Amygdala (tissue), 56 donors: Measurements from ENCODE around the gene NPAT.

Source experiments
- DNase-seq, 56 donors: peaks; one replicate each; lab custom pipeline; 2025; lab: John Stamatoyannopoulos, UW

NPAT gene

GRCh38 chr11:108222574-108223347 is at the start of gene NPAT, which contains the start of gene ATM:
TSS of gene NPAT (minus strand) at chr11:108222638. CDS start at chr11:108222536, 102 bp downstream.
TSS of gene ATM (plus strand) at chr11:108223067. CDS start at chr11:108227625, 4,558 bp downstream.
- DNase-seq = peak; percentile 93 to 100 (median 99)

- no peak for DNase-seq
Measured at GRCh38 chr11:108269583-108269982, 47.1 kb upstream of the NPAT start.

- no peak for DNase-seq
Measured at GRCh38 chr11:108253176-108253575, 30.7 kb upstream of the NPAT start.

DNA sequence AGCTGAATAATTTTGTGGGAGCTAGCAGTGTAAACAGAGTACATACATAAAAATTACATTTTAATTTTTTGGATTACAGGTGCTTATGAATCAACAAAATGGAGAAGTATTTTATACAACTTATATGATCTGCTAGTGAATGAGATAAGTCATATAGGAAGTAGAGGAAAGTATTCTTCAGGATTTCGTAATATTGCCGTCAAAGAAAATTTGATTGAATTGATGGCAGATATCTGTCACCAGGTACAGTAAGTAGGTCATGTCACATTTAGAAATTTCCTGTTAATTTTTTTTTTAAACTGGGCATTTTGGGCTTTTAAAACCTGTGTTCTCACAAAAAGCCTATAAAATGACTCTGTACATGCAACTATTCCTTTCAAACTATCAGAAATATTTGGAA is 24.4 kb upstream of the NPAT start:
- no peak for DNase-seq

DNA sequence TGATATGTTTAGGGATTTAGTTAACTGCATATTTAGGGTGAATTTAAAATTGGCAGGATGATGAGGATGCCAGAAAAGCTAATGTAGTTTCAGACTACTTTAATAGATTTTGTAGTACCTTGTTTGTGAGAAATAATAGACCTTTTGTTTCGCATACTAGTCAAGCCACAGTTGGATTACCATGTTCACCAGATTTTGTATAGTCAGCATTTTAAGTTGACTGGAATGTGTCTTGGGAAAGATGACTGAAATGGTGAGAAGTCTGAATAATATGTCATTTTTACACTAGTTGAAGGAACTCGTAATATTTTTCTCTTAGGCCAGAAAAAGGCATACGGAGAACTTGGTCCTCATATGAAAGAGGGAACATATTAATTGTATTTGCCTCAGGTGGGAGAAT is 23.9 kb upstream of the NPAT start:
- no peak for DNase-seq

GRCh38 chr11:108242422-108242821 is 20.0 kb upstream of the NPAT start:
- no peak for DNase-seq

GRCh38 chr11:108241330-108242037 is 19.0 kb upstream of the NPAT start:
- DNase-seq = no peak

DNA sequence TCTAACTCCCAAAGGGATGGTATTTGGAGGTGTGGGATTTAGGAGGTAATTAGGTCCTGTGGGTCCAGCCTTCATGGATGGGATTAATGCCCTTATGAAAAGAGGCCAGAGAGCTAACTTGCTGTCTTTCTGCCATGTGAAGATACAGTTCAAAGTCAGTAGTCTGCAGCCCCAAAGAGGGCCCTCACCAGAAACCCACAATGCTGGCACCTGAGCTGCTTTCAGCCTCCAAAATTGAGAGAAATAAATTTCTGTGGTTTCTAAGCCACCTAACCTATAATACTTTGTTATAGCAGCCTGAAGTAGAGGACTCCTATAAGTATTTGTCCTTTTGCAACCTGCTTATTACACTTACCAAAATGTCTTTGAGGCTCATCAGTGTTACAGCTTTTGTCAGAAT is 16.6 kb upstream of the NPAT start:
- DNase-seq = no peak

DNA sequence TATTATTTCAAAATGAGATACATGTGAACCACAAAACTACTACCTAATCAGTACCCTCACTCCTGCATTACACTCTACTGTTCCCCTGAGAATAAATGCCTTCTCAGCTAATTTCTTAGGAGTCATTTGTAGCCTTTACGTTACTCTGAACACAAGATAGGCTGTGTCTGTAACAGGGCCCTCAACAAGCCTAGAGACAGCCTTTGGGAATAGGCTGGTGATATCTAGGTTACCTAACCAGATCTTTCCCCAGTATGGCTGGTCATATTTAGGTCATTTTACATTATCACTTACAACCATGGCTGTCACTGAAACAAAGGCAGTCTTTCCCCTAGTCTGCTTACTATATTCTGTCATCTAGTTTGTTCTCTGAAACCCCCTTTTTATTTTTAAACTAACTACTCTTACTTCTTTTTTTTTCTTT is 14.6 kb upstream of the NPAT start:
- DNase-seq = no peak

- DNase-seq = no peak
Measured at GRCh38 chr11:108235633-108236032, 13.2 kb upstream of the NPAT start.

DNA sequence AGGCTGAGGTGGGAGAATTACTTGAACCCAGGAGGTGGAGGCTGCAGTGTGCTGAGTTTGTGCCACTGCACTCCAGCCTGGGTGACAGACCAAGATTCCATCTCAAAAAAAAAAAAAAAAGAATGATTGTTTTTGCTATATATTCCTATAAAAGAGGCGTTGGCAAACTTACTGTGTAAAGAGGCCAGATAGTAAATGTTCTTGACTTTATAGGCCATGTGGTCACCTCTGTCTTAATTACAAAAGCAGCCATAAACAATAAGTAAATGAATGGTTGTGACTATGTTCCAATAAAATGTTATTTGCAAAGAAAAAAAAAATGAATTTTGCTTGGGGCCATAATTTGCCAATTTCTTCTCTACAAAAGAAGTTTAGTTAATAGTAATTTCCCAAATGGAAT is 12.8 kb upstream of the NPAT start:
- DNase-seq = no peak

- DNase-seq = no peak
Measured at GRCh38 chr11:108233277-108233945, 11.0 kb upstream of the NPAT start.

DNA sequence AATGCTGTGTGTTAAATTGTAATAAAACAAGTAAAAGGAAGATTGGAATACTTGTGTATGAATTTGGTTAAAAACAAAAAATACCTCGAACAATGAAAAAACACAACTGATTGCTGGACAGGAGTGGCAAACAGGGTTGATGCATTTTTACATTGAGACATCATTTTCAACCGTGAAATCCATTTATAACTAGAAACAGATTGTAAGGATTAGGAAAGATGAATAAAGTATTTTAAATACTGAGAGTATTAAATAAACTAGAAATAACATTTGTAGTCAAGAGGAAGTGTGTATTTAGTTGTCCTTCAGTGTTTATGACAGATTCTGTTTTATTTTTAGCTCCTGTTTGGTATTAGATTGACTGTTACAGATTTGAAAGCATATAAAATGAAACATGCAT is 5.8 kb upstream of the NPAT start:
- DNase-seq = no peak

DNA sequence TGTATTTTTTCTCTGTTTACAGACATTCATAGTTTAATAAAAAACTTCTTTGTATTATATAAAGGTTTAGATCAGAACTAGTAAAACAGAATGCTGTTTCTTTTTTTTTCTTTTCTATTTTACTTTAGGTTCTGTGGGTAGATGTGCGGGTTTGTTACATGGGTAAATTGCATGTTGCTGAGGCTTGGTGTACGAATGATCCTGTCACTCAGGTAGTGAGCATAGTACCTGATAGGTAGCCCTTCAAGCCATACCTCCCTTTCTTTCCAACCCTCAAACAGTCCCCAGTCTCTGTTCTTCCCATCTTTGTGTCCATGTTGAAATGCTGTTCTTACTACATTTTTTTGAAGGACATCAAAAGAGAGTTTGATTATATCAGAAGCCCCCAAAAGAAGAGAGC is 3.6 kb upstream of the NPAT start:
- no peak for DNase-seq

GRCh38 chr11:108224911-108225786 is 2.7 kb upstream of the NPAT start:
- DNase-seq = no peak

- no peak for DNase-seq
Measured at GRCh38 chr11:108224366-108224765, 1.9 kb upstream of the NPAT start.

GRCh38 chr11:108223348-108224149 is 1.1 kb upstream of the NPAT start:
- DNase-seq = peak in 3 of 56 donors; percentile 55 to 73 (median 56)

GRCh38 chr11:108221911-108222573 is 396 bp downstream of the NPAT start:
- peak in 1 of 56 donors; percentile 27 for DNase-seq

- DNase-seq = no peak
Measured at GRCh38 chr11:108221371-108221770, 1.1 kb downstream of the NPAT start.
